ENCODE data around the gene HSD17B12. TPM values are rescaled to one million over a fixed set of nuclear protein-coding genes. Genes with fewer than 3 reads are reported as not detected.

The HSD17B12 gene
- total and polyA plus RNA-seq, 2 experiments from 2014 or later: 128 to 168 TPM

DNA sequence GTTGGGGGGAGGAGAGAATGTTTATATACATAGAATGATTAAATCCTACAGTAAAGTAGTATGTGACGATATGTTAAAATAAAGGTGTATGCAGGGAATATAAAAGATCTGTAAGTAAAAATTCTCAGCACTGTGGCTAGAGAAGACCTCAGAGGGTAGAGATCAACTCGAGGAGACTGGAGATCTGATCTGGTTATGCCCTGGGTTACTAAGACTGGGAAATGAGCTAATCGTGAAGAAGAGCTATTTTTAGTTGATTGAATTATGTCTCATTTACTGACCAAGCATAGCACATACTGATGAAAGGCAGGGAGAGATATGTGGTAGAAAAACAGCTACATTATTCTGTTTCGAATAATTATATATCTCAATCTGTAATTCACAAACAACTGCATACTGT is 157.3 kb downstream of the HSD17B12 start:
- Mint-ChIP-seq H3K4me1 (peaks cover 11% of the 10 kb centered on the region; the same call in 2 of the 3 replicates), H3K36me3 (ENCODE audit: low read depth) (peaks cover 31% of the 10 kb centered on the region), H3K4me3 (no peak overlapping the region), H3K27ac (no peak overlapping the region), H3K9me3 (no peaks in the 10 kb centered on the region; the same call in 2 of the 3 replicates), H3K27me3 (ENCODE audit: insufficient read depth, low read depth, poor library complexity) (no peaks in the 10 kb centered on the region)
- TF ChIP-seq STAT1 (IDR thresholded peaks at IDR 0.05; ENCODE audit: unreplicated experiment) (no peak), NANOG (IDR thresholded peaks at IDR 0.05; ENCODE audit: borderline replicate concordance) (no peak), EZH2 (IDR thresholded peaks at IDR 0.05; ENCODE audit: low read depth, unreplicated experiment) (no peak), REST (IDR thresholded peaks at IDR 0.05; ENCODE audit: unreplicated experiment) (no peak), JUNB (IDR thresholded peaks at IDR 0.05; ENCODE audit: unreplicated experiment) (no peak)
- TF ChIP-seq, protein P1, sequence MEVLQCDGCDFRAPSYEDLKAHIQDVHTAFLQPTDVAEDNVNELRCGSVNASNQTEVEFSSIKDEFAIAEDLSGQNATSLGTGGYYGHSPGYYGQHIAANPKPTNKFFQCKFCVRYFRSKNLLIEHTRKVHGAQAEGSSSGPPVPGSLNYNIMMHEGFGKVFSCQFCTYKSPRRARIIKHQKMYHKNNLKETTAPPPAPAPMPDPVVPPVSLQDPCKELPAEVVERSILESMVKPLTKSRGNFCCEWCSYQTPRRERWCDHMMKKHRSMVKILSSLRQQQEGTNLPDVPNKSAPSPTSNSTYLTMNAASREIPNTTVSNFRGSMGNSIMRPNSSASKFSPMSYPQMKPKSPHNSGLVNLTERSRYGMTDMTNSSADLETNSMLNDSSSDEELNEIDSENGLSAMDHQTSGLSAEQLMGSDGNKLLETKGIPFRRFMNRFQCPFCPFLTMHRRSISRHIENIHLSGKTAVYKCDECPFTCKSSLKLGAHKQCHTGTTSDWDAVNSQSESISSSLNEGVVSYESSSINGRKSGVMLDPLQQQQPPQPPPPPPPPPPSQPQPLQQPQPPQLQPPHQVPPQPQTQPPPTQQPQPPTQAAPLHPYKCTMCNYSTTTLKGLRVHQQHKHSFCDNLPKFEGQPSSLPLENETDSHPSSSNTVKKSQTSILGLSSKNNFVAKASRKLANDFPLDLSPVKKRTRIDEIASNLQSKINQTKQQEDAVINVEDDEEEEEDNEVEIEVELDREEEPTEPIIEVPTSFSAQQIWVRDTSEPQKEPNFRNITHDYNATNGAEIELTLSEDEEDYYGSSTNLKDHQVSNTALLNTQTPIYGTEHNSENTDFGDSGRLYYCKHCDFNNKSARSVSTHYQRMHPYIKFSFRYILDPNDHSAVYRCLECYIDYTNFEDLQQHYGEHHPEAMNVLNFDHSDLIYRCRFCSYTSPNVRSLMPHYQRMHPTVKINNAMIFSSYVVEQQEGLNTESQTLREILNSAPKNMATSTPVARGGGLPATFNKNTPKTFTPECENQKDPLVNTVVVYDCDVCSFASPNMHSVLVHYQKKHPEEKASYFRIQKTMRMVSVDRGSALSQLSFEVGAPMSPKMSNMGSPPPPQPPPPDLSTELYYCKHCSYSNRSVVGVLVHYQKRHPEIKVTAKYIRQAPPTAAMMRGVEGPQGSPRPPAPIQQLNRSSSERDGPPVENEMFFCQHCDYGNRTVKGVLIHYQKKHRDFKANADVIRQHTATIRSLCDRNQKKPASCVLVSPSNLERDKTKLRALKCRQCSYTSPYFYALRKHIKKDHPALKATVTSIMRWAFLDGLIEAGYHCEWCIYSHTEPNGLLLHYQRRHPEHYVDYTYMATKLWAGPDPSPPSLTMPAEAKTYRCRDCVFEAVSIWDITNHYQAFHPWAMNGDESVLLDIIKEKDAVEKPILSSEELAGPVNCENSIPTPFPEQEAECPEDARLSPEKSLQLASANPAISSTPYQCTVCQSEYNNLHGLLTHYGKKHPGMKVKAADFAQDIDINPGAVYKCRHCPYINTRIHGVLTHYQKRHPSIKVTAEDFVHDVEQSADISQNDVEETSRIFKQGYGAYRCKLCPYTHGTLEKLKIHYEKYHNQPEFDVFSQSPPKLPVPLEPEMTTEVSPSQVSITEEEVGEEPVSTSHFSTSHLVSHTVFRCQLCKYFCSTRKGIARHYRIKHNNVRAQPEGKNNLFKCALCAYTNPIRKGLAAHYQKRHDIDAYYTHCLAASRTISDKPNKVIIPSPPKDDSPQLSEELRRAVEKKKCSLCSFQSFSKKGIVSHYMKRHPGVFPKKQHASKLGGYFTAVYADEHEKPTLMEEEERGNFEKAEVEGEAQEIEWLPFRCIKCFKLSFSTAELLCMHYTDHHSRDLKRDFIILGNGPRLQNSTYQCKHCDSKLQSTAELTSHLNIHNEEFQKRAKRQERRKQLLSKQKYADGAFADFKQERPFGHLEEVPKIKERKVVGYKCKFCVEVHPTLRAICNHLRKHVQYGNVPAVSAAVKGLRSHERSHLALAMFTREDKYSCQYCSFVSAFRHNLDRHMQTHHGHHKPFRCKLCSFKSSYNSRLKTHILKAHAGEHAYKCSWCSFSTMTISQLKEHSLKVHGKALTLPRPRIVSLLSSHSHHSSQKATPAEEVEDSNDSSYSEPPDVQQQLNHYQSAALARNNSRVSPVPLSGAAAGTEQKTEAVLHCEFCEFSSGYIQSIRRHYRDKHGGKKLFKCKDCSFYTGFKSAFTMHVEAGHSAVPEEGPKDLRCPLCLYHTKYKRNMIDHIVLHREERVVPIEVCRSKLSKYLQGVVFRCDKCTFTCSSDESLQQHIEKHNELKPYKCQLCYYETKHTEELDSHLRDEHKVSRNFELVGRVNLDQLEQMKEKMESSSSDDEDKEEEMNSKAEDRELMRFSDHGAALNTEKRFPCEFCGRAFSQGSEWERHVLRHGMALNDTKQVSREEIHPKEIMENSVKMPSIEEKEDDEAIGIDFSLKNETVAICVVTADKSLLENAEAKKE (CRISPR knock-in tag; IDR thresholded peaks at IDR 0.05): no peak
- DNase-seq (ENCODE audit: low spot score) (no peak), ATAC-seq (no peak)
- Histone ChIP-seq H3K4me2 (no peak overlapping the region), H3K27me3 (ENCODE audit: insufficient read depth) (no peaks in the 10 kb centered on the region), H3K4me3 (no peak overlapping the region), H3K36me3 (ENCODE audit: insufficient read depth) (peaks cover 19% of the 10 kb centered on the region; the same call in 1 of the 2 replicates), H3F3A (replicated peaks; ENCODE audit: low read depth) (no peaks in the 10 kb centered on the region), H2AFZ (no peak overlapping the region), H3K9me2 (ENCODE audit: insufficient read depth) (no peaks in the 10 kb centered on the region), H3K4me1 (ENCODE audit: insufficient read depth) (no peaks in the 10 kb centered on the region), H4K20me1 (replicated peaks; ENCODE audit: insufficient read depth) (peaks cover 8% of the 10 kb centered on the region; the same call in 1 of the 2 replicates), H3K27ac (ENCODE audit: low read depth) (no peak overlapping the region), H3K79me2 (replicated peaks; ENCODE audit: insufficient read depth) (no peaks in the 10 kb centered on the region)

Measured in GM23338 (cell line).